Measurements from ENCODE around the gene ACAP2. TPM values are rescaled to one million over a fixed set of nuclear protein-coding genes. Genes with fewer than 3 reads are reported as not detected.

Gene ACAP2
- polyA plus RNA-seq, 2 of the 4 experiments (the other 2 are of a cell fraction), result 7.8 to 26.0 TPM

GRCh38 chr3:195257454-195258448 is 185.1 kb downstream of the ACAP2 start:
- peaks cover 7% of the 10 kb centered on the region; the same call in 1 of the 3 replicates for H3K4me1 ChIP-seq
- 86% methylated on average over 10 of the region's 16 CpGs for WGBS (ENCODE audit: missing lambda C conversion rate)
- ChIA-PET POLR2A (interaction anchor here (1.1 kb wide), 1 partner anchor 572 kb away, joined by 3 read pairs; the partner anchor contains the start of gene FAM43A), CTCF (interaction anchor here (0.6 to 5.4 kb wide), 6 partner anchors 11 to 575 kb away, joined by 3 to 44 read pairs (median 4); partner anchors contain the start of genes FAM43A and XXYLT1)
- ATAC-seq (no peak), DNase-seq (ENCODE audit: low read depth in 1 of 2, low spot score in 1 of 2) (no peak), FAIRE-seq (no peak)
- no peaks in the 10 kb centered on the region for H3K9me3 ChIP-seq
- no peak overlapping the region for H3K4me3 ChIP-seq
- no peak overlapping the region for H3K4me2 ChIP-seq
- TF ChIP-seq CHD4 (IDR thresholded peaks at IDR 0.05; ENCODE audit: borderline replicate concordance), result no peak
- no peak for TF ChIP-seq ZSCAN20 (CRISPR knock-in tag; IDR thresholded peaks at IDR 0.05)
- no peak for TF ChIP-seq RNF2 (IDR thresholded peaks at IDR 0.05; ENCODE audit: borderline replicate concordance, low read depth)
- no peak for TF ChIP-seq HES2 (IDR thresholded peaks at IDR 0.05)
- no peak for TF ChIP-seq CHD2 (IDR thresholded peaks at IDR 0.05; ENCODE audit: low read length, partially characterized antibody)
- no peak for TF ChIP-seq BHLHE40 (IDR thresholded peaks at IDR 0.05; ENCODE audit: low read depth, low read length)
- TF ChIP-seq POLR2A (IDR thresholded peaks at IDR 0.05; ENCODE audit: low read length), result no peak
- TF ChIP-seq TFCP2L1 (CRISPR knock-in tag; IDR thresholded peaks at IDR 0.05), result no peak
- TF ChIP-seq HEYL (CRISPR knock-in tag; IDR thresholded peaks at IDR 0.05), result no peak
- no peak for TF ChIP-seq FOSB (CRISPR knock-in tag; IDR thresholded peaks at IDR 0.05)
- TF ChIP-seq RAD21 (conservative IDR thresholded peaks at IDR 0.05 in 1 of 2, IDR thresholded peaks at IDR 0.05 in 1 of 2), result no peak
- TF ChIP-seq RFX5 (IDR thresholded peaks at IDR 0.05), result no peak
- TF ChIP-seq ATOH8 (CRISPR knock-in tag; IDR thresholded peaks at IDR 0.05; ENCODE audit: low read depth), result no peak
- TF ChIP-seq RCOR1 (IDR thresholded peaks at IDR 0.05; ENCODE audit: low read depth, low read length), result no peak
- TF ChIP-seq HMGXB4 (CRISPR knock-in tag; IDR thresholded peaks at IDR 0.05; ENCODE audit: borderline replicate concordance), result no peak
- no peak for TF ChIP-seq NPAS2 (CRISPR knock-in tag; IDR thresholded peaks at IDR 0.05; ENCODE audit: borderline replicate concordance)
- no peak for TF ChIP-seq MAX (IDR thresholded peaks at IDR 0.05)
- TF ChIP-seq SREBF2 (IDR thresholded peaks at IDR 0.05), result no peak
- TF ChIP-seq ESRRA (IDR thresholded peaks at IDR 0.05; ENCODE audit: borderline replicate concordance, low read length), result no peak
- no peak overlapping the region for H3K27ac ChIP-seq

GRCh38 chr3:195256639-195257453 is 186.0 kb downstream of the ACAP2 start:
- Histone ChIP-seq H3K4me2 (no peak overlapping the region), H3K9me3 (no peaks in the 10 kb centered on the region), H3K4me3 (no peak overlapping the region), H3K27ac (no peak overlapping the region), H3K4me1 (peaks cover 7% of the 10 kb centered on the region; the same call in 1 of the 3 replicates)
- ChIA-PET POLR2A (interaction anchor here (1.1 kb wide), 1 partner anchor 571 kb away, joined by 3 read pairs; the partner anchor contains the start of gene FAM43A), CTCF (interaction anchor here (1.2 to 5.4 kb wide), 6 partner anchors 13 to 585 kb away, joined by 3 to 44 read pairs (median 6); partner anchors contain the start of genes FAM43A, LSG1 and XXYLT1)
- FAIRE-seq (no peak), ATAC-seq (no peak), DNase-seq (ENCODE audit: low read depth in 1 of 2, low spot score in 1 of 2) (no peak)
- WGBS (ENCODE audit: missing lambda C conversion rate), result 87% methylated on average over 16 of the region's 19 CpGs
- TF ChIP-seq HDAC2 (IDR thresholded peaks at IDR 0.05), result no peak
- TF ChIP-seq ESRRA (IDR thresholded peaks at IDR 0.05; ENCODE audit: borderline replicate concordance, low read length), result no peak
- TF ChIP-seq BCL3 (IDR thresholded peaks at IDR 0.05), result no peak
- TF ChIP-seq KDM5A (IDR thresholded peaks at IDR 0.05), result no peak
- TF ChIP-seq KDM1A (IDR thresholded peaks at IDR 0.05; ENCODE audit: low read depth), result no peak
- no peak for TF ChIP-seq MAX (IDR thresholded peaks at IDR 0.05)
- TF ChIP-seq REST (IDR thresholded peaks at IDR 0.05), result no peak
- TF ChIP-seq TP53 (CRISPR knock-in tag; IDR thresholded peaks at IDR 0.05), result no peak

All from A549 (cell line).